ENCODE results near the gene TNFAIP6. TPM values are rescaled to one million over a fixed set of nuclear protein-coding genes. Genes with fewer than 3 reads are reported as not detected.

TNFAIP6 gene
- total RNA-seq, 1 donor from 2014 or later = 0.40 TPM

DNA sequence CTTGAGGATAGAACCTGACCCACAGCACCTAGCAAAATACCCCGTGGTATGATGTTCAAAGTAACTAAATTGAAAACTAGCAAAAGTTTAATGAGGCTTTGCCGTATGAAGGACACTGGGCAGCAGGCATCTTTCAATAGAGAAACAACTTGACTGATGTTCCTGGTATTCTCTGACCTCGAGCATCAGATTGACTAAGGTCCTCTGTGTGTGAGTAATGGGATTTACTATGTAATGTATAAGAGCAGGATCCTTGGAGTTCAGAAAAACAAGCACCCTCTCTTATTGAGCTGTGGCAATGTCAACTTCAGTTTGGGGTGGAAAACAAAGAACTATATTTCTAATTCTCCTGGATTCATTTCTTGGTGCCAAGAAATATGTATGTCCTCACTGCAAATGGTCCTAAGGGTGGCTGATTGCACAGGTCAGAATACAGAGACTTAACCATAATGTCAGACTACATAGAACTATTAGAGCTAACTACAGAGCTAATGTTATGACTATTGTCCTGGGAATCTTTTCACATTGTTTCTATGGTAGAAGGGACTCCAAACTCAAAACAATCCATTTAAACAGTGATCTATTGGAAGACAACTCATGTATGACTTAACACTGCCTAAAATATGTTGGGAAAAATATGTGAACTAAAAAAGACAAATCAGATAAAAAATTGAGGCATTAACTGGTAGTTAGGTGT is 4.4 kb downstream of the TNFAIP6 start:
- Mint-ChIP-seq H3K4me1 (peaks cover 27% of the 10 kb centered on the region), H3K27me3 (ENCODE audit: low read depth) (no peaks in the 10 kb centered on the region), H3K9me3 (peaks cover 6% of the 10 kb centered on the region)

DNA sequence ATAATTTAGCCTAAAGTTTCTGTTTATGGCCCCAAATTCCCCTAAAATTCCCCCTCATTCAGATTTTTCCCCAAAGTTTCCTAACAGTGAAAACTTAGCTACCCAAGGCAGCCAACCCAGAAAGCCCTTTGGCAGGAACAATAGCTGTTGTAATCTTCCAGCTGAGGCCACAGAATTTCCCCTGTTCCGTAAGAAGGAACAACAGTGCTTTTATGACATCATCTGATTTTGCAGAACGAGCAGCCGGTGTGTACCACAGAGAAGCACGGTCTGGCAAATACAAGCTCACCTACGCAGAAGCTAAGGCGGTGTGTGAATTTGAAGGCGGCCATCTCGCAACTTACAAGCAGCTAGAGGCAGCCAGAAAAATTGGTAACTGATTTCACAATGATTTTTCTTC is 6.3 kb downstream of the TNFAIP6 start:
- H3K27me3 Mint-ChIP-seq (ENCODE audit: low read depth) = no peaks in the 10 kb centered on the region
- DNase-seq (ENCODE audit: low read depth, low spot score) = no peak
- peaks cover 15% of the 10 kb centered on the region for H3K4me1 Mint-ChIP-seq
- peaks cover 6% of the 10 kb centered on the region for H3K9me3 Mint-ChIP-seq
- TF ChIP-seq, protein P1, sequence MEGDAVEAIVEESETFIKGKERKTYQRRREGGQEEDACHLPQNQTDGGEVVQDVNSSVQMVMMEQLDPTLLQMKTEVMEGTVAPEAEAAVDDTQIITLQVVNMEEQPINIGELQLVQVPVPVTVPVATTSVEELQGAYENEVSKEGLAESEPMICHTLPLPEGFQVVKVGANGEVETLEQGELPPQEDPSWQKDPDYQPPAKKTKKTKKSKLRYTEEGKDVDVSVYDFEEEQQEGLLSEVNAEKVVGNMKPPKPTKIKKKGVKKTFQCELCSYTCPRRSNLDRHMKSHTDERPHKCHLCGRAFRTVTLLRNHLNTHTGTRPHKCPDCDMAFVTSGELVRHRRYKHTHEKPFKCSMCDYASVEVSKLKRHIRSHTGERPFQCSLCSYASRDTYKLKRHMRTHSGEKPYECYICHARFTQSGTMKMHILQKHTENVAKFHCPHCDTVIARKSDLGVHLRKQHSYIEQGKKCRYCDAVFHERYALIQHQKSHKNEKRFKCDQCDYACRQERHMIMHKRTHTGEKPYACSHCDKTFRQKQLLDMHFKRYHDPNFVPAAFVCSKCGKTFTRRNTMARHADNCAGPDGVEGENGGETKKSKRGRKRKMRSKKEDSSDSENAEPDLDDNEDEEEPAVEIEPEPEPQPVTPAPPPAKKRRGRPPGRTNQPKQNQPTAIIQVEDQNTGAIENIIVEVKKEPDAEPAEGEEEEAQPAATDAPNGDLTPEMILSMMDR (conservative IDR thresholded peaks at IDR 0.05) = no peak
- peak overlapping the region; percentile 76 for H3K27ac Mint-ChIP-seq (ENCODE audit: unreplicated experiment)
- no peaks in the 10 kb centered on the region for H3K36me3 Mint-ChIP-seq (ENCODE audit: low read depth)
- H3K4me3 Mint-ChIP-seq = no peak overlapping the region

More for the DNA sequence above, 4.4 kb downstream of the TNFAIP6 start:
- Mint-ChIP-seq H3K4me3 (no peak overlapping the region), H3K36me3 (ENCODE audit: low read depth) (no peaks in the 10 kb centered on the region), H3K27ac (ENCODE audit: unreplicated experiment) (no peak overlapping the region)
- TF ChIP-seq, protein P1 (conservative IDR thresholded peaks at IDR 0.05) = no peak
- no peak for DNase-seq (ENCODE audit: low read depth, low spot score)

DNA sequence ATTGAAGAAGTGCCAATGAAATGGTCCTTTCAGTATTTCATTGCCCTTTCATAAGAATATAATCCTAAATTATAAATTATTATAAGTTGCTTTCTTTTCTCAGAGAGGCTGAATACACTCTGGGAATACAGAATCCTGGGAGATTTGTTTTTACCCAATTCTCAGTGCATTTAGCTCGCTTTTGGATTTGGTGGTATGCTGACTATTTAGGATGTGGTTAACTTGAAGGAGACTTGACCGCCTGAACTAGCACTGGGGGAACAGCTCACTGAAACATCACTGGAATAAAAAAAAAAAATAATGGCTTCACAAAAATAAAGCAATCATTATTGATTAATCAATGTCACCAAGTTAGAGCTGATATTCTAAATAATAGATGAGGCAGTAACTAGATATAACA is 10.2 kb downstream of the TNFAIP6 start:
- Mint-ChIP-seq H3K4me3 (no peak overlapping the region), H3K27ac (ENCODE audit: unreplicated experiment) (no peak overlapping the region), H3K9me3 (peaks cover 3% of the 10 kb centered on the region), H3K36me3 (ENCODE audit: low read depth) (no peaks in the 10 kb centered on the region), H3K4me1 (peaks cover 8% of the 10 kb centered on the region), H3K27me3 (ENCODE audit: low read depth) (no peaks in the 10 kb centered on the region)
- TF ChIP-seq, protein P1 (conservative IDR thresholded peaks at IDR 0.05) = no peak
- no peak for DNase-seq (ENCODE audit: low read depth, low spot score)

DNA sequence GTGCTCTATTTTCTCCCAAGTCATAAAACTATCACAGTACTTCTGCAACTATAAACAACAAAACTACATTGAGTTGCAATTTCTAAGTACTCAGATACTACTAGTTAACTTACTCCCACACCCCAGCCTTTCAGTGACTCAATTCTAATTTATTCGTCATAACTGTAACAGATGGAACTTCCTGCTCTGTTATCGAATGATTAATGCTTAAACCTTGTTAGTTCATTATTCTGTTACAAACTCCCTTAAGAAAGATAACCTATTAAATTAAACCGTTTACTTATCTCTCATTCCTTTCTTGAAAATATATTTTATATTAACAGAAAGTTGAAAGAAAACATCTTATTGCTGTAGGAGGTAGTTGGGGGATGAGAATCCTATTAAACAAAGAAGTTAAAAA is 17.0 kb downstream of the TNFAIP6 start:
- TF ChIP-seq, protein P1 (conservative IDR thresholded peaks at IDR 0.05) = no peak
- Mint-ChIP-seq H3K27ac (ENCODE audit: unreplicated experiment) (no peak overlapping the region), H3K36me3 (ENCODE audit: low read depth) (no peaks in the 10 kb centered on the region), H3K4me3 (no peak overlapping the region), H3K9me3 (no peaks in the 10 kb centered on the region), H3K4me1 (peaks cover 14% of the 10 kb centered on the region), H3K27me3 (ENCODE audit: low read depth) (no peaks in the 10 kb centered on the region)
- DNase-seq (ENCODE audit: low read depth, low spot score) = no peak

DNA sequence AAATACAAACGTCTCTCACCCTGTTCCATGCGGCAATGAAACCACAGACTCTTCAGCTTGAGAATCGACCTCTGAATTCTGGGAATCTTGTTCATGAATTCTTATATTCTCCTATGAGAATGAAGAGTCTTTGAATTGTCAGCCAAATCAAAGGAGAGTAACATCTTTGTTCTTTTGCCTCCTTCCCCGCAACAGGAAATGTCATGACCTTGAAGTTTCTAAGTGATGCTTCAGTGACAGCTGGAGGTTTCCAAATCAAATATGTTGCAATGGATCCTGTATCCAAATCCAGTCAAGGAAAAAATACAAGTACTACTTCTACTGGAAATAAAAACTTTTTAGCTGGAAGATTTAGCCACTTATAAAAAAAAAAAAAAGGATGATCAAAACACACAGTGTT is 21.8 kb downstream of the TNFAIP6 start:
- H3K27me3 Mint-ChIP-seq (ENCODE audit: low read depth) = no peaks in the 10 kb centered on the region
- no peaks in the 10 kb centered on the region for H3K9me3 Mint-ChIP-seq
- H3K4me3 Mint-ChIP-seq = no peak overlapping the region
- no peak overlapping the region for H3K27ac Mint-ChIP-seq (ENCODE audit: unreplicated experiment)
- DNase-seq (ENCODE audit: low read depth, low spot score) = no peak
- H3K4me1 Mint-ChIP-seq = peaks cover 9% of the 10 kb centered on the region
- TF ChIP-seq, protein P1 (conservative IDR thresholded peaks at IDR 0.05) = no peak
- H3K36me3 Mint-ChIP-seq (ENCODE audit: low read depth) = no peaks in the 10 kb centered on the region

All from neural crest cell (in vitro differentiated cells).